Stimulated activated CD4-positive, alpha-beta T cell treated with anti-CD3 and anti-CD28 coated beads, Interleukin-2, amount 100 ng/mL, for 48 hours (primary cell): ENCODE results near the gene BZW2.
"Not testable (repeated sequence)": the region's sequence is repeated elsewhere in the genome, so short reads cannot be mapped to it uniquely, and the experiment has no call there.

Experiments
- DNase-seq, 2 donors: peaks; one replicate each; pipeline ENCODE4 v3.0.0-alpha.2; 2020

Gene BZW2

DNA sequence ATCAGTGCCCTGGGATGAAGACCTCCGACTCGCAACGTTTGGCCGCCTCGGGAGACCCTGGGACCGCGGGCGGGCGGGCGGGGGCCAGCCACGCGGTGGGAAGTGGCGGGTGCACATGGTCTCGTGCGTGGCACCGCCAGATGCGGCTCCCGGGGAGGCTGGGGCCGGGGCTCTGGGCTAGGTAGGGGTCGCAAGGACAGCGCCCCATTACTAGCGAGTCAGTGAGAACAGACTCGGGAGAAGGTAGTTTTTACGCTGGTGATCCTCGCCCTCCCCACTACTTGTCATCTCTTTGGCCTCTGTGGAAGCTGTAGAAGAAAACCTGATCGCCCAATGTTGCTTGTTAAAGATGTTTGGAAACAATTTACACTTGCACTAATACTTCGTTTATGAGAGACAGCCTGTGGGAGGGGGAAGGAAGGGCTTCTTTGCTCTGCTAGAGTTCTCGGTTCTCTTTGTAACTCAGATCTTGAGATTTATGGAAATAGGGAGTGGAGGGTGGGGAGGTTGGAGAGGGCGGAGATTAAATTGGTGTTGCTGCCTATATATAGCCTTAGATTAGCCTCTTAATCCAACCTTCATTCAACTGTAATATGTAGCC is 591 bp downstream of the BZW2 start:
- DNase-seq: no peak

DNA sequence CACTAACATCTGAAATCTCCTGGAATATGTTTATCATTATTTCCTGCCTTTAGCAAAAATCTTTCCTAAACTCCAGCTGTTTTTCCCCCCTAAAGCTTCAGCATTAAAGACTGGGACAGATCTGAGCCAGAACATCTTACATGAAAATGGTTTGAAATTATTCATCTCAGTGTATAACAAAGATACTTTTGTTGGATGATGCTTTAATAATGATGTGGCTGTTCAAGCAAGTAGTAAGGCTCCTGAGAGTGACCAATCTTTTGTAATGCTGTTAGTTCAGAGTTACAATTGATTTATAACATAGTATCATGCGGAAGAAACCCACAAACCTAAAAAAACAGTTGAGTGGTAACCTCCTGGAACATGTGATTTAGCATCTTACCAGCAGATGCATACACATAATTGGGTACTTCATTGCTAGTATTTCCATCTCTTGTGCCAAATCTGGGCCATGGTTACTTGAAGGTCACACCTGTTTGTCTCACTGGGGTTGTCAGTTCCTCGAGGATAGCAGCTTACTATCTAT is 1.5 kb downstream of the BZW2 start:
- DNase-seq: no peak

DNA sequence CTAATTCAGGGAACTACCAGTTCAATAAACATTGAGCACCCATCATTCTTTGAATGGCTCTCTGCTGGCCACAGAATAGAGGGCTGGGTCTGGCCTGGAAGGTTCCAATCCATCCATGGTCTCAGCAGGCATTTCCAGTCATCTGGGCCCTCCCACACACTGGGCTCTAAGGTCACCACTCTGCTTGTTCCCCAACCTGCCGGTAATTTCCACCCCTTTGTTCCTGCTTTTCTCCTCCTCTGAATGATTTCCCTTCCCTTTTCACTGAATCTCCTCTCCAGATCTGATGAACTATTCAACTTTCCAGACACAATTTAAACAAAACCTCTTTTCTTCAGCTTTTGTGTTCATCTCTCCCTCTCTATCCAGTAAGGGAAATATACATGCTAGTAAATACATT is 2.6 kb downstream of the BZW2 start:
- DNase-seq: no peak

DNA sequence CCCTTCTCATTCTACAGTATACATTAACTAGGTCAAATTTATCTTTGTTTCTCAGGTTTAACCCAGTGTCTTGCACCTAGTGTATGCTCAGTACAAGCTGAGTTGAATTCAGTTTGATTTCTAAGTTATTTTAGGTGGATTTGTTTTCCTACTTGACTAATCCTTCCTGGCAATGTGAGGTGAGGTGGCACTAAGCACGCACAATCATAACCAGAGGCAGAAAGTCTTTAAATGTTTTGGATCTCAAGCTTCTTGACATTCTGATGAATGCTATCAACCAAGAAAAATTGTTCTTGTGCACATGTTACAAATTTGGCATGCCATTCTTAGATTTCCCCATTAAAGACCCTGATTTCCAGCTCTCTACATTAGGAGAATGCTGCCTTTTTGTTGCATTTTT is 3.2 kb downstream of the BZW2 start:
- DNase-seq: no peak

DNA sequence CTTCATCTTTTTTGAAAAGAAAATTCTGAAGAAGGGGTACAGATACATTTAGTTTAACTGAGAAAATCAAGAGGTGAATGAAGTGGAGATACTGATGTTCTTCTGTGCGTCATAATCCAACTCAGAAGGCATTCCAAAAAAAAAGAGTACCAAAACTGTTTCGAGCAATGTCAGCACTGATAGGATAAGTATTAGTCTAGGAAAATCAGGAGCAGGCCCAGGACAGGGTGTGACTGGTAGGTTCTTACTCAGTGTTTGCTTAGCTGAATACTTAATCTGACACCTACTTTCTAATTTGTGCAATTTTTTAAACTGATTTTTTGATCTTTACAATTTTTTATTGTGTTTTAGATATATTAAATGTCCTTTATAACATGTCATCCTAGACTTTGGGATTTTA is 4.3 kb downstream of the BZW2 start:
- DNase-seq: no peak

DNA sequence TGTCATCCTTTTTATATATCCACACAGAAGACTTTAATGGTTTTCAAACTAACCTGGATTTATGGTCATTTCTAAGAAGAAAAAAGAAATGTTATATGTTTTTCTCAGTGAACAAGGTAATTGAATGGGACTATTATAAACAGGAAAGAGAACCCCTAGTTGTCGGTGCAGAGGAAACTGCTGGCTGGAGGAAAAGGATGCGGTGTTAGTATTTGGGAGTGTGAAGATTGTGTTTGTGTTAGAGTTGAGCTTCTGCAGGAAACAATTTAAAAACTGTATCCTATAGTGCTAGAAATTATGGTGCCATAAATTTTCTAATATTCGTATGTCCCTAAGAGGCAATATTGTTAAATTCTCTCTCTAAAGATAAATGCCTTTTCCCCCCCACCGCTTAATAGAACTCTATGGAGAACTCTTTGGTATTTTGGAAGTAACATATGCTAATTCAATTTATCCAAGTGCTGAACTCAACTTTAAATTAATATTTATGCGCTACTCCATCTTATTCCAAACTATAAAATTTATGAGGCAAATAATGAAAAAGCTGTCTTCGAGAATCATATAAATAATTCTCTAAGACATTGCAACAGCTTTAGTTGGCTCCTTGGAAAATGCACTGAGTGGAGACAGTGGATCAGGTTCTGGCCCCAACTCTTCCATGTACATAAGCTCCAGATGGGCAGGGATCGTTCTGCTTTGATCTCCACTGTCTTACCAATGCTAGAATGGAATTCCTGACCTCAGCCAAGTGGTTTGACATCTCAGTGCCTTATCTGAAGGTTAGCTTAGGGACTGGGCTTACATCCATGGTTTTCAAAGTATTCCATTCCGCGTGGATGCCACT is 5.6 kb downstream of the BZW2 start:
- no peak for DNase-seq

DNA sequence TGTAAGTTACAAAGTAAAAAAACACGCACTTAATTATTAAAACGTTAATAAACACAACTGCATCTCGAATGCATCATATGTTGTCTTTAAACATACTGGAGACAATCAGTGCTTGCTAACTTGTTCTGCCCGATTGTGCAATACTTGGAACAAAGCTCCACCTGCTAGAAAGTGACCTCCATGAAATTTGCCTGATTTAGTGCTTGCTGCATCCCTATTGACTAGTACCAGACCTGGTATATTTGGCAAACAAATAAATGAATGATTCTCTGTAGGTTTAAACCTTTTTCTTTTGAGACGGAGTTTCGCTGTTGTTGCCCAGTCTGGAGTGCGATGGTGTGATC is 6.2 kb downstream of the BZW2 start:
- no peak for DNase-seq

DNA sequence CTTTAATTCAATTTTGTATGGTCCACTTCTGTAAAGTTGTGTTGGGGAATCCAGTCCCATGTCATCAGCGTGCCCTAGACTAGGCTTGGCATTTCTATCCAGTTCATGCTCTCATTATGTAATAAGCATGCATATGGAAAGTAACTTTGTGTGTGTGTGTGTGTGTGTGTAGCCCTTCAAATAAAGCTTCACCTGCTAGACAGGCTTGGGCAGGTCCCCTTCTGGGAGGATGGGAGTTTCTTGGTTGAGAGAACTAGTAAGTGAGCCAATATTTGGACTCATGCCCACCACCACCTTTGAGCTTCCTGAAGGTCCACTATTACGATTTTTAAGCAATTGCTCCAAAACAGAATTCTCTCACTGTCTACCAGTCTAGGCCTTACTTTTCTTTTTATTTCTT is 6.9 kb downstream of the BZW2 start:
- DNase-seq: no peak

DNA sequence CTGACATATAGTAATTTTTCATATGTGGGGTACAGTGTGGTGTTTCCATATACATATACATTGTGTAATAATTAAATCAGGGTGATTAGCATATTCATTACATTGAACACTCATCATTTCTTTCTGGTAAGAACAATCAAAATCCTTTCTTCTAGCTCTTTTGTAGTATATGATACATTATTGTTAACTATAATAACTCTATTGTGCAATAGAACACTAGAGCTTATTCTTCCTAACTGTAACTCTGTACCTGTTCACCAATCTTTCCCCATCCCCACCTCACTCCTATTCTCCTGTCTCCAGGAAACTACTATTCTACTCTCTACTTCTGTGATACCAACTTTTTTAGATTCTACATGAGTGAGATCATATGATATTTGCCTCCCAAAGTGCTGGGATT is 9.4 kb downstream of the BZW2 start:
- DNase-seq: no peak

DNA sequence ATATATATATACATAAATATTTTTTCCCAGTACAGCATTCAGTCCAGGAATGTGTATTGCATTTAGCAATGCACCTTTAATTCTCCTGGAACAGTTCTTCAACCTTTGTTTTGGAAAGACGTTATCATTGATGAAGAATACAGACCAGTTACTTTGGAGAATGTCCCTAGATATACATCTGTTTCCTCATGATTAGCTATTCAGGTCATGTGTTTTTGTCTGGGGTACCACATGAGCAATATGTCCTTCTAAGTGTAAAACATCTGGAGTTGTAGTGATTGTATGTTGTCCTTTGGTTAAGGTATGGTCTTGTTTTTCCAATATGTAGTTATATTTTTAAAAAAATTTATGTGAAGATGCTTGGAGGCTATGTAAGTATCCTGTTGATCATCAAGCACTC is 10.2 kb downstream of the BZW2 start:
- DNase-seq: no peak

DNA sequence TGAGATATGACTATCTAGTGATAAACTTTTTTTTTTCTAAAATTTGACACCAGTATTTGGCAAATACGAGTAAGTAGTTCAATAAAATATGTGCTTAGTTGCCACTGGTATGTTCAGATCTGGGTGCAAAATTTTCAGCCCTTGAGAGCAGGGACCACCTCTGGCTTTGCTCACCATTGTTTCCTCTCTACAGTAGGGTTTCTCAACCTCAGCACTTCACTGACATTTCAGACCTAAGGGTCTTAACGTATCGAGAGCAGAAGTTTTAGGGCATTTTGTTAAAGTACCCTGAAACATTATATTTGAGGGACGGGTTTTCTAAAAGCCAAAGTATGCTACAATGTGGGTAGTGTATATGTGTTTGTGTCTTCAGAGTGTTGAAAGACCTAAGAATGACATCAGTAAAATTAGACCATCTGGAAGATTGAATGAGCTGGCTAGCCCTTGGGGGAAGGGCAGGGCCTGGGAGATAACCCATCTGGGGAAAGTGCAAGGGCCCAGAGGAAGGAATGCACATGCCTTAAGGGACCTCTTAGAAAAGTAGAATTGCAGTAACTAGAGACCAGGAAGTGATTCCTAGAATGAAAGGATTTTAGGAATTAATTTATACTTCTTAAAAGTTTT is 11.8 kb downstream of the BZW2 start:
- DNase-seq: no peak

DNA sequence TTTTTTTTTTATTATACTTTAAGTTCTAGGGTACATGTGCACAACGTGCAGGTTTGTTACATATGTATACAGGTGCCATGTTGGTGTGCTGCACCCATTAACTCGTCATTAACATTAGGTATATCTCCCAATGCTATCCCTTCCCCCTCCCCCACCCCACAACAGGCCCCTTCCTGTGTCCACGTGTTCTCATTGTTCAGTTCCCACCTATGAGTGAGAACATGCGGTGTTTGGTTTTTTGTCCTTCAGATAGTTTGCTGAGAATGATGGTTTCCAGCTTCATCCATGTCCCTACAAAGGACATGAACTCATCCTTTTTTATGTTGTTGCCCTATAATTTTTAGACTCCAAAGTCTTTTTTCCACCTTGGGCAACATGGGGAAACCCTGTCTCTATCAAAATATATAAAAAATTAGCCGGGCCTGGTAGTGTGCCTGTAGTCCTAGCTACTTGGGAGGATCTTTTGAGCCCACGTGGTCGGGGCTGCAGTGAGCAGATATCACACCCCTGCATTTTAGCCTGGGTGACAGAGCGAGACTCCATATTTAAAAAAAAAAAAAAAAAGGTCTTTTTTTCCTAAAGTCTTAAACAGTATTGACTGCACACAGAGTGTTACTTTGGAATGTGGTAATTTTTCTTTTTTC is 14.0 kb downstream of the BZW2 start:
- not testable (repeated sequence) for DNase-seq

DNA sequence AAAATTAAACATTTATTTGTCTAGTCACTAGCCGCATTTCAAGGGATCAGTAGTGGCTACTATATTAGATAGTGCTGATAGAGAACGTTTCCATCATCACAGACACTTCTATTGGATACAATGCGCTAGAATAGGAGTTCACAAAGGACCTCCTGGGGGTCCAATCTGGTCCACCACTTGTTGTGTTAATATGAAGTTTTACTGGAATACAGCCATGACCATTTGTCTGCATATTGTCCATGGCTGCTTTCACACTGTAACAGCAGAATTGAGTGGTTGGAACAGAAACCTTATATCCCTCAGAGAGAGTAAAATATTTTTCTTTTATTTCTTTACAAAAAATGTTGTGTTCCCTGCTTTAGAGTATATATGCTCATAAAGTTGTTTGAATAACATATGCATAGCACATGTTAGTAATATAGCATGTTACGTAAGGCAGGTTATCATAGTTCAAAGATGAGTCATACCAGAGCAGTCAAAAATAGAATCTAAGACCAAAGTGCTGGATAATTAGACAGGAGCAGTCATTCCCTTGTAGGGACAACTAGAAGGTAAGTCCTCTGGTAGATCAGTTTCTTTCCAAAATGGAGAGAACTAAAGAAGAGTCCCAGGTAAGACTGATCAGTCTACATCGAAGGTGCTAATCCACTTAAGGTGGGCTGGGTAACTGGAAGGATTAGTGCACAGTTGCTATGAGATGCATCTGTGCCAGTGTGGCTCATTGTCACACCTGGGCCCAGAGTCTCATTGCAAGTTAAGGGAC is 14.9 kb downstream of the BZW2 start:
- DNase-seq: no peak

DNA sequence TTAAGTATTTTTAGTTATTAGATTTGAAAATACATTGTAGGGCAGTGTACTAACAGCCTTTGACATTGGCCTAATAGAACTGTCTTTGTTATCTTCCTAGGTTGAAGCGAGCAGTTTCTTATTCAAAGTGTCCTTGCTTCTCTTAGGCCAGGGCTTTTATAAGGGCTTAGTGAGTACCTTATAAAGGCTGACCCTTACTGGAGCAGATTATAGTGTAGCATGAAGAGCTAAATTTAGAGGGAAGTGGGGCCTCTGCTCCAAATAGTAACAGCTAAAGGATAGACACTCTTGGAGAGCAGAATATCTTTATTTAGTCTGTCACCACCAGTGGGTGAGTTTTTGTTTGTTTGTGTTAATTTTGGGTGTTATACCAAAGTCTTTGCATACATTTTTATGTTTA is 15.9 kb downstream of the BZW2 start:
- no peak for DNase-seq

DNA sequence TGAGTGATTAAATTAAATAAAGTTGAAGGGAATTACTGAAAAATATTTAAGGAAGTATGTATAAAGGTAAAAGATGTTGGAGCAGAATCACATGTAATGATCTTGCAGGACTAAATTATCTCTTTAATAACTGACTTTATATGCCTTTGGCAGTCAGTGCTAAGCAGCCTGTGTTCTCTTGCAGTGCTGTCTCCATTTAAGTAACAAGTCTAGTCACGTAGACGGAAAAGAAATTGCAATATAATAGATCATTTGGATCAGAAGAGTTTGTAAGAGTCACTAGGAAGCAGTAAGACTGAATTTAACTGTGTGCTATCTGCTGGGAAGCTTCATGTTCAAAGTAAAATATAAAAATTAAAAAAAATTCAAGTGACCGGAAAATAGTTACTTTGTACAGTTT is 21.4 kb downstream of the BZW2 start:
- no peak for DNase-seq

DNA sequence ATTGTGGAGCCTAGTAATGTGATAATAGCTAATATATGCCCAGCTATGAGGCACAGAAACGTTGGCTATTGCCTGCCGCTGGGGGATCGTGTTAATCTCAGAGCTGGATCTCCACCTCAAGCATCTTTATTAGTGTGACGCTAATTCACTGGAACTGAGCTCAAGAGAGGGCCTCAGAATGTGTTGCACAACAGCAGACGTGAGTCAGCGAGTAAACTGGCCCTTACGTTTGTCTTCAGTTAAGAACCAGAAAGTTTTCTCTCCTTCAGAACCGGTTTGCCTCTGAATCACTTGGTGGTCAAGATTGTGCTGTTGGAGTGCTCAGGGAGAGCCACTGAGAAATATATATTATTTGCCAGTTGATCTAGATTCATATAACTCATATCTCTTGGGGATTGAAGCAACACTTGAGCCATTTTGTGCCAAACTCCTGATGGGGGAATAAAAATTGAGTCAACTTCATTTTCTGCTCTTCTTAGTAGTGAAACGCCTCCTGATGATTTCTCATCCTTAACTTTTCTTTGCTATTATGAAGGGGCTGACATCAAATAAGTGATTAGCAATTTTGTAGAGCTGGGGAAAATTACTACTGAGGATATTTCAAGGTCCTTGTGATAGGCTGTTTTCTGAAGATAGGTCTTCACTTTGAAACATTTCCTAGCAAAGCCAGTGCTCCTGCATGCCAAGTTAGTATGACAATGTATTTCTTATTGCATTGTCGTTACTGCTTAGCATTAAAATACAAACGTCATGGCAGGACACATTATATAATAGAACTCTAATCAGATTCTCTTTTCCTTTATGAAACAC is 22.3 kb downstream of the BZW2 start:
- no peak for DNase-seq

DNA sequence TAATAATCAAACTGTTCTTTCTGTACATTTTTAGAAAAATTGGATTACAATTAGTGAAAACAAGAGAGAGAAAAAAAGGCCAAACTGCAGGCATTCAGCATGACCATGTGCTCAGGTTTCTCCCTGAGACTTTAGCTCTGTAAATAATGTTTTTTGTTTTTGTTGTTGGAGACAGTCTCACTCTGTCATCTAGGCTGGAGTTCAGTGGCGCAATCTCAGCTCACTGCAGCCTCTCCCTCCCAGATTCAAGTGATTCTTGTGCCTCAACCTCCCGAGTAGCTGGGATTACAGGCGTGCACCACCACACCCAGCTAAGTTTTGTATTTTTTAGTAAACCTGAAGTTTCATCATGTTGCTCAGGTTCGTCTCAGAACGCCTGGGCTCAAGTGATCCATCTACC is 23.0 kb downstream of the BZW2 start:
- DNase-seq: no peak

DNA sequence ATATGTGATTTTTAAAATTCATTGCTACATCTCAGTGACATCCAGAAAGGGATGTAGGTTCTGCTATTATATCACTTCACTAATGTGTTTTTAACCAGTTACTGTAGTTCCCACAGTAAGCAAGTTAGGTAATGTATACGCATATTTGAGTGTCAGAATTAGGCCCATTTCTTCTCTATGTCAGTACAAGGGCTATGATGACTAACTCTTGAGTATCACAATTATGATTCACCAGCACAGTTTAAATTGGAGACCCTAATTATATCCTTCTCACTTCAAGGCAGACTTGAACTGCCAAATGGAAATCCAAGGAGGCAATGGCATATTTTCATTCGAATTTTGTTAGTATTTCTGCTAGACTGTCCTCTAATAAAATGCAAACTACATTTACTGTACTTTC is 23.6 kb downstream of the BZW2 start:
- DNase-seq: no peak

DNA sequence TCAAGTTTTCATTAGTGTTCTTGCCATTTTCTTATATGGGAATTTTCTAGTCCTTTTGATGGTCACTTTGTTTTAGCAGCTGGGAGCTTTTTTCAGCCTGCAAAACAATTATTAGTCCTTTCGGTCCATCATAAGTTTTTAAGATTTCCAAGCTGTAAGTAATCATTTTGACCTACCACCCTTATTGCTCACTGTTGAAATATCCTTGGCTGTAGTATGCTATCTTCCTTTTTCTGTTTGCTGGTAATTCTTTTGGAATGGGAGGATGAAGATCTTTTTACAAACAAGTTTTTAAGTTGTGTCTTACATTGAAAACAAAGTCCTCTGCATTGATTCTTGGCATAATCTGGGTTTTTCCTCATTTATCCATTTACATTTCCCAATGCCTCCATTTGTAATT is 24.0 kb downstream of the BZW2 start:
- DNase-seq: no peak

DNA sequence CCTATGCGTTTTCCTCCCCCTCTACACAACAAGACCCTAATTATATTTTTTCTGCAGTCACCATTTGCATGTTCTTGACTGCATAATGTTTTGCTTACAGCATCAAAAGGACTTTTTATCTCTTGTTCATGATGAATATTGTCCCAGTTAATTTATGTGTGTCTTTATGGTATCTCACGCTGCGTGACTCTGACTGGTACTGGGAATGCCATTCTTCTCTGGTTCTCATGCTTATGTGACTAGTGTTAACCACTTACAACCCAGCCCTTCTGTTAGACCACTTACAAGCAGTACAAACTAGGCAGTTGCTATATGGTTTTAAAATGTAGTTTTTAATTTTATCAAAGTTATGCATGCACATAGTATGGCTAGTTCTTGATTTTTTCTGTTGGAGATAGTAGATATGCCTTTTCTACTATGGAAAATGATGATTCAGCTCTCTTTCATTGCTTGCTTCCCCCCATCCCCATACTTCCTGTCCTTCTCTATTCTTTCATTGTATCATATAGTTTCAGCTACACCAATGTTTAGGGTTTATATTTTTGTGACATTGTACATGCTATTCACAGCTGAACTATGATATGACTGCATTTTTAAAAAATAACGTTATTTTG is 24.9 kb downstream of the BZW2 start:
- no peak for DNase-seq

DNA sequence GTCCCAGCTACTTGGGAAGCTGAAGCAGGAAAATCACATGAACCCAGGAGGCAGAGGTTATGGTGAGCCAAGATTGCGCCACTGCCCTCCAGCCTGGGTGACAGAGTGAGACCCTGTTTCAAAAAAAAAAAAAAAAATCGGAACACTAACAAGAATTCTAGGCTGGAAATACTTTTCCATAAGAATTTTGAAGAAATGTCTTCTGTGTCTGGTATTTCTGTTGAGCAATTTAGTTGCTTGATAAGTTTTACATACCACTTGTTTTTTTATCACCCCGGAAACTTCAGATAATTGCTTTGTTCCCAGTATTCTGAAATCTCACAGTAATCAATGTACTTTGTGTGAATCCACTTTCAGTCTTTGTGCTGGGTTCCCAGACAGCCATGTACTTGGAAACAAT is 25.8 kb downstream of the BZW2 start:
- no peak for DNase-seq

DNA sequence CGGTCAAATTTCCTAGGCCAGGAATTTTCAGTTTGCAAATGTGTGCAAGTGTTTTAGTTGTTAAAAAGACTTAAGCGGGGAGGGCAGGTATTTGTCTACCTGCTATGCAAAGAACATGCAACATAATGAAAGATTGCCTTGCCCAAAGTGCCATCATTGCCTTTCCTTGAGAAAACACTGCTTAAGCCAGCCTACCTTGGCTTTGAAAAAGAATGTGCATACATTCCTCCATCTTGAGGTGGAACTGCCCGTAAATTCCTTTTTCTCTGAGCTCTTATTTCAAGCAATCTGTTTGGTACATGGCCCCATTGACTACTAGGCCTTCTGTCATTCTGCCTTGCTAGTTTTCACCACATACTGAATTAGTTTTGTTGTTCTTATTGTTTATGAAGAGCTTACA is 29.3 kb downstream of the BZW2 start:
- no peak for DNase-seq
